ENCODE measurements around the gene REXO4.

The REXO4 gene, protein sequence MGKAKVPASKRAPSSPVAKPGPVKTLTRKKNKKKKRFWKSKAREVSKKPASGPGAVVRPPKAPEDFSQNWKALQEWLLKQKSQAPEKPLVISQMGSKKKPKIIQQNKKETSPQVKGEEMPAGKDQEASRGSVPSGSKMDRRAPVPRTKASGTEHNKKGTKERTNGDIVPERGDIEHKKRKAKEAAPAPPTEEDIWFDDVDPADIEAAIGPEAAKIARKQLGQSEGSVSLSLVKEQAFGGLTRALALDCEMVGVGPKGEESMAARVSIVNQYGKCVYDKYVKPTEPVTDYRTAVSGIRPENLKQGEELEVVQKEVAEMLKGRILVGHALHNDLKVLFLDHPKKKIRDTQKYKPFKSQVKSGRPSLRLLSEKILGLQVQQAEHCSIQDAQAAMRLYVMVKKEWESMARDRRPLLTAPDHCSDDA

GRCh38 chr9:133417541-133418461 is at the start of gene REXO4:
Gene REXO4 (minus strand): TSS chr9:133418010. CDS start chr9:133417844, 166 bp downstream.
- H3K4me1 ChIP-seq (ENCODE audit: insufficient read depth, poor library complexity, severe bottlenecking) = no peaks in the 10 kb centered on the region
- H3K27ac ChIP-seq (ENCODE audit: poor library complexity, severe bottlenecking) = peak within 1 kb of the TSS; percentile 39
- peak; percentile 93 for ATAC-seq (ENCODE audit: low read depth)
- peaks cover 36% of the 10 kb centered on the region for H3K36me3 ChIP-seq (ENCODE audit: low read depth)
- no peak for TF ChIP-seq CTCF (IDR thresholded peaks at IDR 0.05; ENCODE audit: poor library complexity, severe bottlenecking)
- peak; percentile 91 for DNase-seq (ENCODE audit: low spot score)
- H3K9me3 ChIP-seq (ENCODE audit: severe bottlenecking) = no peaks in the 10 kb centered on the region
- H3K27me3 ChIP-seq (ENCODE audit: insufficient read depth, poor library complexity, severe bottlenecking) = no peaks in the 10 kb centered on the region
- peak within 1 kb of the TSS; percentile 98 for H3K4me3 ChIP-seq (ENCODE audit: severe bottlenecking)

GRCh38 chr9:133467101-133467500 is 49.3 kb upstream of the REXO4 start:
- no peak overlapping the region for H3K4me3 ChIP-seq (ENCODE audit: severe bottlenecking)
- no peaks in the 10 kb centered on the region for H3K9me3 ChIP-seq (ENCODE audit: severe bottlenecking)
- no peak overlapping the region for H3K27ac ChIP-seq (ENCODE audit: poor library complexity, severe bottlenecking)
- DNase-seq (ENCODE audit: low spot score) (no peak), ATAC-seq (ENCODE audit: low read depth) (no peak)
- H3K4me1 ChIP-seq (ENCODE audit: insufficient read depth, poor library complexity, severe bottlenecking) = no peaks in the 10 kb centered on the region
- no peaks in the 10 kb centered on the region for H3K36me3 ChIP-seq (ENCODE audit: low read depth)
- no peaks in the 10 kb centered on the region for H3K27me3 ChIP-seq (ENCODE audit: insufficient read depth, poor library complexity, severe bottlenecking)
- TF ChIP-seq CTCF (IDR thresholded peaks at IDR 0.05; ENCODE audit: poor library complexity, severe bottlenecking) = no peak

DNA sequence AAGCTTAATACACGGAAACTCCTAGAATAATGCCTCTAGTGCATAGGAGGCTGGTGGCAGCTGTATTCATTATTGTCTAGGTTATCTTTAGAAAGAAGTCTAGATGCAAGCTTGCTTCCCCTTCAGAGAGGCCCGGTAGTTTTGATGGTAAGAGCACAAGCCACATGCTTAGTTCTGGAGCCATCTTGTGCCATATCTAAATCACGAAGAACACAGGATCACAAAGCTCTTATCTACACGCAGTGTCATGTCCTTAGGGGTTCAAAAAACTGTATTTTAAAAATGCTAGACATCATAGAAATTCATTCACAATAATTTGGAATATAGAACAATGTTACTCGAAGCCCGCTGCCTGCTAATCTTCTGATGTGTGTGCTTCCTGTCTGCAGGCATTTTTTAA is 48.2 kb upstream of the REXO4 start:
- no peak for ATAC-seq (ENCODE audit: low read depth)
- H3K4me3 ChIP-seq (ENCODE audit: severe bottlenecking) = no peak overlapping the region
- H3K27ac ChIP-seq (ENCODE audit: poor library complexity, severe bottlenecking) = no peak overlapping the region
- no peaks in the 10 kb centered on the region for H3K36me3 ChIP-seq (ENCODE audit: low read depth)
- H3K4me1 ChIP-seq (ENCODE audit: insufficient read depth, poor library complexity, severe bottlenecking) = no peaks in the 10 kb centered on the region
- no peak for DNase-seq (ENCODE audit: low spot score)
- H3K27me3 ChIP-seq (ENCODE audit: insufficient read depth, poor library complexity, severe bottlenecking) = no peaks in the 10 kb centered on the region
- H3K9me3 ChIP-seq (ENCODE audit: severe bottlenecking) = no peaks in the 10 kb centered on the region
- no peak for TF ChIP-seq CTCF (IDR thresholded peaks at IDR 0.05; ENCODE audit: poor library complexity, severe bottlenecking)

GRCh38 chr9:133464638-133465037 is 46.8 kb upstream of the REXO4 start:
- no peak for TF ChIP-seq CTCF (IDR thresholded peaks at IDR 0.05; ENCODE audit: poor library complexity, severe bottlenecking)
- Histone ChIP-seq H3K27me3 (ENCODE audit: insufficient read depth, poor library complexity, severe bottlenecking) (no peaks in the 10 kb centered on the region), H3K9me3 (ENCODE audit: severe bottlenecking) (no peaks in the 10 kb centered on the region), H3K27ac (ENCODE audit: poor library complexity, severe bottlenecking) (no peak overlapping the region), H3K36me3 (ENCODE audit: low read depth) (no peaks in the 10 kb centered on the region), H3K4me1 (ENCODE audit: insufficient read depth, poor library complexity, severe bottlenecking) (peaks cover 3% of the 10 kb centered on the region), H3K4me3 (ENCODE audit: severe bottlenecking) (no peak overlapping the region)
- no peak for ATAC-seq (ENCODE audit: low read depth)
- DNase-seq (ENCODE audit: low spot score) = no peak

Measured in RWPE2 (cell line).